ENCODE data around the gene EDIL3. TPM values are rescaled to one million over a fixed set of nuclear protein-coding genes. Genes with fewer than 3 reads are reported as not detected.

The EDIL3 gene
- total and polyA plus RNA-seq, 2 of the 8 experiments (the other 6 are each of a cell fraction or from before 2014, with no cell fraction given), result 14.7 to 47.2 TPM

GRCh38 chr5:83891261-83891660 lies 493.4 kb downstream of the EDIL3 start (continued):
- TF ChIP-seq, protein P1, sequence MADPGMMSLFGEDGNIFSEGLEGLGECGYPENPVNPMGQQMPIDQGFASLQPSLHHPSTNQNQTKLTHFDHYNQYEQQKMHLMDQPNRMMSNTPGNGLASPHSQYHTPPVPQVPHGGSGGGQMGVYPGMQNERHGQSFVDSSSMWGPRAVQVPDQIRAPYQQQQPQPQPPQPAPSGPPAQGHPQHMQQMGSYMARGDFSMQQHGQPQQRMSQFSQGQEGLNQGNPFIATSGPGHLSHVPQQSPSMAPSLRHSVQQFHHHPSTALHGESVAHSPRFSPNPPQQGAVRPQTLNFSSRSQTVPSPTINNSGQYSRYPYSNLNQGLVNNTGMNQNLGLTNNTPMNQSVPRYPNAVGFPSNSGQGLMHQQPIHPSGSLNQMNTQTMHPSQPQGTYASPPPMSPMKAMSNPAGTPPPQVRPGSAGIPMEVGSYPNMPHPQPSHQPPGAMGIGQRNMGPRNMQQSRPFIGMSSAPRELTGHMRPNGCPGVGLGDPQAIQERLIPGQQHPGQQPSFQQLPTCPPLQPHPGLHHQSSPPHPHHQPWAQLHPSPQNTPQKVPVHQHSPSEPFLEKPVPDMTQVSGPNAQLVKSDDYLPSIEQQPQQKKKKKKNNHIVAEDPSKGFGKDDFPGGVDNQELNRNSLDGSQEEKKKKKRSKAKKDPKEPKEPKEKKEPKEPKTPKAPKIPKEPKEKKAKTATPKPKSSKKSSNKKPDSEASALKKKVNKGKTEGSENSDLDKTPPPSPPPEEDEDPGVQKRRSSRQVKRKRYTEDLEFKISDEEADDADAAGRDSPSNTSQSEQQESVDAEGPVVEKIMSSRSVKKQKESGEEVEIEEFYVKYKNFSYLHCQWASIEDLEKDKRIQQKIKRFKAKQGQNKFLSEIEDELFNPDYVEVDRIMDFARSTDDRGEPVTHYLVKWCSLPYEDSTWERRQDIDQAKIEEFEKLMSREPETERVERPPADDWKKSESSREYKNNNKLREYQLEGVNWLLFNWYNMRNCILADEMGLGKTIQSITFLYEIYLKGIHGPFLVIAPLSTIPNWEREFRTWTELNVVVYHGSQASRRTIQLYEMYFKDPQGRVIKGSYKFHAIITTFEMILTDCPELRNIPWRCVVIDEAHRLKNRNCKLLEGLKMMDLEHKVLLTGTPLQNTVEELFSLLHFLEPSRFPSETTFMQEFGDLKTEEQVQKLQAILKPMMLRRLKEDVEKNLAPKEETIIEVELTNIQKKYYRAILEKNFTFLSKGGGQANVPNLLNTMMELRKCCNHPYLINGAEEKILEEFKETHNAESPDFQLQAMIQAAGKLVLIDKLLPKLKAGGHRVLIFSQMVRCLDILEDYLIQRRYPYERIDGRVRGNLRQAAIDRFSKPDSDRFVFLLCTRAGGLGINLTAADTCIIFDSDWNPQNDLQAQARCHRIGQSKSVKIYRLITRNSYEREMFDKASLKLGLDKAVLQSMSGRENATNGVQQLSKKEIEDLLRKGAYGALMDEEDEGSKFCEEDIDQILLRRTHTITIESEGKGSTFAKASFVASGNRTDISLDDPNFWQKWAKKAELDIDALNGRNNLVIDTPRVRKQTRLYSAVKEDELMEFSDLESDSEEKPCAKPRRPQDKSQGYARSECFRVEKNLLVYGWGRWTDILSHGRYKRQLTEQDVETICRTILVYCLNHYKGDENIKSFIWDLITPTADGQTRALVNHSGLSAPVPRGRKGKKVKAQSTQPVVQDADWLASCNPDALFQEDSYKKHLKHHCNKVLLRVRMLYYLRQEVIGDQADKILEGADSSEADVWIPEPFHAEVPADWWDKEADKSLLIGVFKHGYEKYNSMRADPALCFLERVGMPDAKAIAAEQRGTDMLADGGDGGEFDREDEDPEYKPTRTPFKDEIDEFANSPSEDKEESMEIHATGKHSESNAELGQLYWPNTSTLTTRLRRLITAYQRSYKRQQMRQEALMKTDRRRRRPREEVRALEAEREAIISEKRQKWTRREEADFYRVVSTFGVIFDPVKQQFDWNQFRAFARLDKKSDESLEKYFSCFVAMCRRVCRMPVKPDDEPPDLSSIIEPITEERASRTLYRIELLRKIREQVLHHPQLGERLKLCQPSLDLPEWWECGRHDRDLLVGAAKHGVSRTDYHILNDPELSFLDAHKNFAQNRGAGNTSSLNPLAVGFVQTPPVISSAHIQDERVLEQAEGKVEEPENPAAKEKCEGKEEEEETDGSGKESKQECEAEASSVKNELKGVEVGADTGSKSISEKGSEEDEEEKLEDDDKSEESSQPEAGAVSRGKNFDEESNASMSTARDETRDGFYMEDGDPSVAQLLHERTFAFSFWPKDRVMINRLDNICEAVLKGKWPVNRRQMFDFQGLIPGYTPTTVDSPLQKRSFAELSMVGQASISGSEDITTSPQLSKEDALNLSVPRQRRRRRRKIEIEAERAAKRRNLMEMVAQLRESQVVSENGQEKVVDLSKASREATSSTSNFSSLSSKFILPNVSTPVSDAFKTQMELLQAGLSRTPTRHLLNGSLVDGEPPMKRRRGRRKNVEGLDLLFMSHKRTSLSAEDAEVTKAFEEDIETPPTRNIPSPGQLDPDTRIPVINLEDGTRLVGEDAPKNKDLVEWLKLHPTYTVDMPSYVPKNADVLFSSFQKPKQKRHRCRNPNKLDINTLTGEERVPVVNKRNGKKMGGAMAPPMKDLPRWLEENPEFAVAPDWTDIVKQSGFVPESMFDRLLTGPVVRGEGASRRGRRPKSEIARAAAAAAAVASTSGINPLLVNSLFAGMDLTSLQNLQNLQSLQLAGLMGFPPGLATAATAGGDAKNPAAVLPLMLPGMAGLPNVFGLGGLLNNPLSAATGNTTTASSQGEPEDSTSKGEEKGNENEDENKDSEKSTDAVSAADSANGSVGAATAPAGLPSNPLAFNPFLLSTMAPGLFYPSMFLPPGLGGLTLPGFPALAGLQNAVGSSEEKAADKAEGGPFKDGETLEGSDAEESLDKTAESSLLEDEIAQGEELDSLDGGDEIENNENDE (IDR thresholded peaks at IDR 0.05; ENCODE audit: insufficient replicate concordance, low read length), result no peak
- no peak for TF ChIP-seq ATF2 (IDR thresholded peaks at IDR 0.05; ENCODE audit: low read length)
- TF ChIP-seq JUN (IDR thresholded peaks at IDR 0.05; ENCODE audit: low read depth, low read length), result no peak
- TF ChIP-seq, protein P2, sequence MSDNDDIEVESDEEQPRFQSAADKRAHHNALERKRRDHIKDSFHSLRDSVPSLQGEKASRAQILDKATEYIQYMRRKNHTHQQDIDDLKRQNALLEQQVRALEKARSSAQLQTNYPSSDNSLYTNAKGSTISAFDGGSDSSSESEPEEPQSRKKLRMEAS (IDR thresholded peaks at IDR 0.05), result no peak
- TF ChIP-seq FOSL1 (IDR thresholded peaks at IDR 0.05; ENCODE audit: insufficient read depth, low read depth, low read length), result no peak
- TF ChIP-seq EZH2 (IDR thresholded peaks at IDR 0.05; ENCODE audit: low read depth, low read length, severe bottlenecking), result no peak
- TF ChIP-seq JUND (IDR thresholded peaks at IDR 0.05; ENCODE audit: low read length), result no peak
- TF ChIP-seq BRCA1 (IDR thresholded peaks at IDR 0.05; ENCODE audit: low read depth, low read length), result no peak
- no peak for TF ChIP-seq HDAC2 (IDR thresholded peaks at IDR 0.05; ENCODE audit: borderline replicate concordance in 1 of 2, low read depth in 2 of 2, low read length in 2 of 2)

Data from H1 (cell line).